Colon (tissue), 2 donors: ENCODE measurements around the gene SERINC2.
A peak's percentile ranks its signal among the peaks of the same experiment; 100 is the strongest.

Source experiments
- FAIRE-seq: peaks from 2 replicates; lab custom pipeline; 2012; peaks lifted over from hg19 to GRCh38; lab: Jason Lieb, UNC
- donor health status: control.
- donor health status: control.

The SERINC2 gene

GRCh38 chr1:31434101-31434871 is 21.3 kb downstream of the SERINC2 start:
- FAIRE-seq = no peak

- no peak for FAIRE-seq
These were observed 22.0 kb downstream of the SERINC2 start for GRCh38 chr1:31434979-31435378.

GRCh38 chr1:31435471-31436409 is 22.7 kb downstream of the SERINC2 start:
- FAIRE-seq = no peak

- FAIRE-seq = no peak
These were observed 23.8 kb downstream of the SERINC2 start for GRCh38 chr1:31436596-31437432.

GRCh38 chr1:31437433-31438037 is 24.5 kb downstream of the SERINC2 start:
- no peak for FAIRE-seq

GRCh38 chr1:31439276-31439675 is 26.3 kb downstream of the SERINC2 start:
- FAIRE-seq = no peak

GRCh38 chr1:31441073-31441472 is 28.1 kb downstream of the SERINC2 start:
- FAIRE-seq = no peak

- FAIRE-seq = no peak
These were observed 28.5 kb downstream of the SERINC2 start for GRCh38 chr1:31441558-31441957.

- no peak for FAIRE-seq
These were observed 29.1 kb downstream of the SERINC2 start for GRCh38 chr1:31441970-31442647.

- FAIRE-seq = no peak
These were observed 29.6 kb downstream of the SERINC2 start for GRCh38 chr1:31442648-31442994.

- FAIRE-seq = no peak
These were observed 30.7 kb downstream of the SERINC2 start for GRCh38 chr1:31443673-31444072.

- FAIRE-seq = peak; percentile 38
These were observed 31.9 kb downstream of the SERINC2 start for GRCh38 chr1:31444725-31445448.

- FAIRE-seq = no peak
These were observed 32.9 kb downstream of the SERINC2 start for GRCh38 chr1:31445951-31446350.

- no peak for FAIRE-seq
These were observed 34.2 kb downstream of the SERINC2 start for GRCh38 chr1:31447210-31447609.

GRCh38 chr1:31453384-31454079 is 40.5 kb downstream of the SERINC2 start:
- no peak for FAIRE-seq

GRCh38 chr1:31458287-31458896 is 45.4 kb downstream of the SERINC2 start:
- FAIRE-seq = no peak

GRCh38 chr1:31460027-31460426 is 47.0 kb downstream of the SERINC2 start:
- FAIRE-seq = no peak

GRCh38 chr1:31467005-31467674 is 54.1 kb downstream of the SERINC2 start:
- FAIRE-seq = no peak

- FAIRE-seq = no peak
These were observed 57.8 kb downstream of the SERINC2 start for GRCh38 chr1:31470794-31471315.
